Hindlimb muscle (tissue), 1 donor: Measurements from ENCODE around the gene PLIN4. TPM values are rescaled to one million over a fixed set of nuclear protein-coding genes. Genes with fewer than 3 reads are reported as not detected.
"Not testable (repeated sequence)": the region's sequence is repeated elsewhere in the genome, so short reads cannot be mapped to it uniquely, and the experiment has no call there.

Experiments
- DNase-seq: peaks from one replicate; pipeline ENCODE4 v3.0.0-alpha.2; 2013
- polyA plus RNA-seq: library from polyadenylated mRNA; unstranded; fragments of 120-200 nt; gene quantifications from one replicate; pipeline ENCODE4 v1.2.1, GENCODE V29; 2013; ENCODE audit not compliant: insufficient read length

PLIN4 gene
- polyA plus RNA-seq, 1 donor, result 8.8 TPM

DNA sequence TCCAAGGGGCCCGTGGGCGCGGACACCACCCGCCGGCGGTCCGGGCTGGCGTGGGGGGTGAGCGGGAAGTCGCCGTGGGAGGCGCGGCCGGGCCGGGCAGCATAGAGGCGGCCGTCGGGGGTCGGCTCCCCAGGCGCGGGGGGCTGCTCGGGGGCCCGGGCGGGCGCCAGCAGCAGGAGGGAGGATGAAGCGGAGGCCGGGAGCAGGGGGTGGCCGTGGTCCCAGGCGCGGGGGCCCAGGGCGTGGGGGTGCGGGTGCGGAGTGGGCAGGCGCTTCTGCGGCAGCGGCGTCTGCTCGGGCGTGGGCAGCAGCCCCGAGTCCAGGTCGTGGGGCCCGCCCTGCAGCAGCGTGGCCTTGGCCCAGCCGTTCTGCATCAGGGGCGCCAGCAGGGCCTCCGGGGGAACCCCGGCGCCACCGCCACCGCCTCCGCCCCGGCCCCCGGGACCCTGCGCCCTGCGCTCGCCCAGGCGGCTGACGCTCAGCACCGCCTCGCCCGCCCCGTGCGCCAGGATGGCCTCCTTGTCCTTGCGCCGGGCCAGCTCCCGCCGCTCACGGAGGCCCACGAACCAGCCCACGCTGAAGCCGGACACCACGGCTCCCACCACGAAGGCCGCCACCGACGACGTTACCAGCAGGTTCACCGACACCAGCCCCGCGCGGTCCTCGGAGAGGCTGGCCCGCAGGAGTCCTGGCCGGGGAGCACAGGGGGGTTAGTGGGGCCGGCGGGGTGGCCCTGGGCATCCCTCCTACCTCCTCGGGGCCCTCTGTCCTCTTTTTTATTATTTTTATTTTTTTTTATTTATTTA lies 25.8 kb upstream of the PLIN4 start:
- DNase-seq, result no peak

DNA sequence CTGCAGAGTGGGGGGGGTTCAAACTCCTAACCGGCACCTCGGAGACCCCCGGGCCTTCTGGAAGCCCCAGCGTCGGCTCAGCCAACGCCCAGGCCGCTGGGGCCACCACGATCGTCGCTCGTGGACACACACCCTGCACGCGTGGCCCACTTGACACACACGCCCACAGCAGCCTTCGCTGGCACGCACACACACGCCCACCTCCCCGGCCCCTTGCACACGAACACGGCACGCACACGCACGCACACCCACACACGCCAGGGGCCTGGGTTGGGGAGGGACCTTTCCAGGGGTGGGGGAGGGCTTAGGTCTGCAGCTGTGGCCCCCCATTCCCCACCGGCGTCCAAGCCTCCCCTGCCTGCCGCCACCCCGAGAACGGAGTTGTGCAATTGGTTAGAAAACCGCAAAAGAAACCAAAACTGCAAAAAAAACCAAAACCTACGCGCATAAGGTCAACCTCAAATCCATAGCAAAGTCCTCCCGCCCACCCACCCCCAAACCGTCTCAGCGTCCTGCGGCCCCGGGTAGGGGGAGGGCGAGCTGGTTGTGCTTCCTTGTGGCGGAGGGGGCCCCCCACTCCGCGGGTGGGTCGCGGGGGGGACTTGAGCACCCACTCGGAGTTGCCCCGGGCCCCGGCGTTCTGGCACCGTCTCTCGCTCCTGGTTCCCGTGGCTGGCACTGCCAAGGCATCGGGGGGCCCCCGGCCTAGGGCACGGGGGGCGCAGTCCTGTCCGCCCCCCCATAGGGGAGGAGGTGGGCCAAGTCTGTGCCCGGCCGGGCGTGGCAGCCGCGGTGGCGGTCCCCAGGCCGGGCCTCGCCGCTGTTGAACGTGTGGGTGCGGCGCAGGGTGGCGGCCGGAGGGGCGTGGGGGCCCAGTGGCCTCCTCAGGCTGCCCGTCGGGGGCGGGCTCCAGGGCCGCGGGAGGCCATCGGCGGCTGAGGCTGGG lies 24.9 kb upstream of the PLIN4 start:
- DNase-seq, result no peak

DNA sequence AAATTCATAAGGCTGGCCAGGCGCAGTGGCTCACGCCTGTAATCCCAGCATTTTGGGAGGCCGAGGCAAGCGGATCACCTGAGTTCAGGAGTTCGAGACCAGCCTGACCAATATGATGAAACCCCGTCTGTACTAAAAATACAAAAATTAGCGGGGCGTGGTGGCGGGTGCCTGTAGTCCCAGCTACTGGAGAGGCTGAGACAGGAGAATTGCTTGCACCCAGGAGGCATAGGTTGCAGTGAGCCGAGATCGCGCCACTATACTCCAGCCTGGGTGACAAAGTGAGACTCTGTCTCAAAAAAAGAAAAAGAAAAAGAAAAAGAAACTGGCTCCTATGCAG lies 23.5 kb upstream of the PLIN4 start:
- DNase-seq, result not testable (repeated sequence)

DNA sequence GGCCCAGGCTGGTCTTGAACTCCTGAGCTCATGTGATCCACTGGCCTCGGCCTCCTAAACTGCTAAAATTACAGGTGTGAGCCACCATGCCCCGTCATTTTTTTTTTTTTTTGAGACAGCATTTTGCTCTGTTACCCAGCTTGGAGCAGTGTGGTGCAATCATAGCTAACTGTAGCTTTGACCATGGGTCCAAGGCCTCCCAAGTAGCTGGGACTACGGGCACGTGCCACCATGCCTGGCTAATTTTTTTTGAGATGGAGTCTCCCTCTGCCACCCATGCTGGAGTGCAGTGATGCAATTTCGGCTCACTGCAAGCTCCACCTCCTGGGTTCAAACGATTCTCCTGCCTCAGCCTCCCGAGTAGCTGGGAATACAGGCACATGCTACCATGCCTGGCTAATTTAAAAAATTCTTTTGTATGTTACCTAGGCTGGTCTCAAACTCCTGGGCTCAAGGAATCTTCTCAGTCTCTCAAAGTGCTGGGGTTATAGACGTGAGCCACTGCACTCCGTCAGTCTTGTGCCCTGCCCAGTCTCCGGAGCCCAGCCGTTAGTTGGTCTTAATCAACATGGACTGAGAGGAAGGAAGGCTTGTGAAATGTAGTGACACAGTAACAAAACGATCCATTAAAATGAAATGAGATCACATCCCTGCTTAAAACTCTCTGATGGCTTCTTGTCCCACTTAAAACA lies 23.0 kb upstream of the PLIN4 start:
- no peak for DNase-seq

DNA sequence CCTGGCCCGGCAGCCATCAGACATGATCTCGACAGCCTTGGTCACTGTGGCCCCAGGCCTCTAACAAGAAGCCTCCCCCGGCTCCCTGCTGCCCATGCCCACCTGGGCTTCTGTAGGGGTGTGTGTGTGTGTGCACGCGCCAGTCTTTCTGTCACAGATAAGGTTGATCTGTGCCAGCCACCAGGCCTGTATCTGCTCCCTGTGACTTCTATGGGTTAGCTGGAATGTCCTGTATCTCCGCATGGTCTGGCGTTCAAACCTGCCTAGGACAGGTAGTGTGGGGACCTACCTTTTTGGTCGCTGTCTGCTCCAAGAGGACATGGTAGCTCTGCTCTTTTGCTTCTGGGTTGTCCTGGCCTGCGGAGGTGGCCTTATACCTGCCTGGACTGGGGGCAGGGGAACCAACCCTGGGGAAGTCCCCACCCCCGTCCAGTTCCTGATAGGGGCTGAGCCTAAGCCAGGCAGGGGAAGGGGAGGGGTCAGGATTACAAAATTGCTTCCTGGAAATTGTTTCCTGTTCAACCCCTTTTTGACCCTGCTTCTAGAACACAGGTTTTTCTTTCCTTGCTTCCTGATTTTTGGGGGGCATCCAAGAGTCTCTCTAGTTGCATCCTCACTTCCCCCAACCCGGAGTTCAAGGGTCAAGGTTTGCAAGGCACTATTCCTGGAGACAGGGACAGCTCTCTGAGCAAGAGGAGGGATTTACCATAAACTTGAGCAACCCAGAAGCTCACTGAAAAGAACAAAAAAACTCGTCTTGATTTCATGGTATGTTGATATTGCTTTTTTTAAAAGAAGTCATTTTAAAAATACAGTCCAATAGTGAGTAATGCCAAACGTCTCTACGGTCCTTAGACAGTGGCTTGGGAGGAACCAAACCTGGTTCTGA lies 21.7 kb upstream of the PLIN4 start, which contains the start of gene LRG1:
TSS of gene LRG1 (minus strand) at position 344 of the 889 bp plus-strand sequence. CDS start at position 321, 23 bp downstream.
- DNase-seq, result no peak

DNA sequence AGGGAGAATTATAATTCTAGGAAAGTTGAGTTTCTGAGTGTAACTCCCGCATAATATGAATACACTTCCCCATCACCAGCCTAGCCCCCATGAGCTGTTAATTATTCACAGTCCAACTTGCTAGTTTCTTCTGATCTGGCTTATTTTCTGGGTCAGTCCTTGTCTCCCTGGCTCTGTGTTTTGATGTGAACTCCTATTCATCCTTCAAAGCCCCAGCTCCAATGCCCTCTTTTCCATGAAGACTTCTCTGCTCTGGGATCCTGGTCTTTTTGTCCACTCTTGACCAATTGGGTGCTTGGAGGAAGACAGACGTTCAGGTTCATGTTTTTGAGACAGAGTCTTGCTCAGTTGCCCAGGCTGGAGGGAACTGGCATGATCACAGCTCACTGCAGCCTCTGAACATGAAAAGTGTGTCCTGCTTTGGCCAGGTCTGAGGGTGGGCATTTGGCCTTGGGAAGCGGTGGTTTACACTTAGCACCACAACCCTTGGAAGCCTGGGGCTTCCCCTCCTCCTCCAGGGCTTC lies 20.9 kb upstream of the PLIN4 start:
- no peak for DNase-seq

DNA sequence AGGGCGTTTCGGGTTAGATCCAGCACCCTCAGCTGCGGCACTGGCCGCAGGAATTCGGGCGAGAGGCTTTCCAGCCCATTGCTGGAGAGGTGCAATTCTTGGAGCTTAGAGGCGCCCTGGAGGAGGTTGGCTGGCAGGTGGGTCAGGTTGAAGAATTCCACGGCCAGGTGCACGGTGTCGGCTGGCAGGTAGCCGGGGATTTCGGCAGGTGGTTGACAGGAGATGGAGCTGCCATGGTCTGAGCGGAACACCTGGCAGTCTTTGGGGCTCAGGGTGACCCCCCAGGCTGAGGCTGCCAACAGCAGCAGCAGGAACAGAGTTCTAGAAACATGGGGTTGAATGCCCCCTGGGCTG lies 20.3 kb upstream of the PLIN4 start:
- no peak for DNase-seq

DNA sequence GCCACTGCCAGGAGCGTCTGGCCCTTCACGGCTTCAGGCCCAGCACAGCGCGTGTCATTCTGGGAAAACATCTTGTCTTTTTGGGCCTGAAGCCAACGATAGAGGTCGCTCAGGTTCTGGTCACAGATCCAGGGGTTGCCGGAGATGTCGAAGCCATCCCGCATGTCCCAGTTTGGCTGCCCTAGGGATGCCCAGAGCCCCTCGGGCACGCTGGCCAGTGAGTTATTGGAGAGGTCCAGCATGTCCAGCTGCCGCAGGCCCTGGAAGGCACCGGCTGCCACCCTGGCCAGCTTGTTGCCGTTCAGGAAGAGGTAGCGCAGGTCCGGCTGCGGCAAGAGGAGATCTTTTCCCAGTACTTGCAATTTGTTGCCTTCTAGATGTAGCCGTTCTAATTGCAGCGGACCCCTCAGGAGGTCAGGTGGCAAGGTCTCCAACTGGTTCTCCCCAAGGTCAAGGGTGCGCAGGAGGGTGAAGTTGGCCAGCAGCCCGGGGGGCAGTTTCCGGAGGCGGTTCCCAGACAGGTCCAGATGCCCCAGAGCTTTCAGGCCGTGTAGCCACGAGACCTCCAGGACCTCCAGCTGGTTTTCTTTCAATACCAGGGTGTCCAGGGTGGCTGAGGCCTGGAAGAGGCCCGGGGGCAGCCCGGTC lies 19.8 kb upstream of the PLIN4 start:
- no peak for DNase-seq

DNA sequence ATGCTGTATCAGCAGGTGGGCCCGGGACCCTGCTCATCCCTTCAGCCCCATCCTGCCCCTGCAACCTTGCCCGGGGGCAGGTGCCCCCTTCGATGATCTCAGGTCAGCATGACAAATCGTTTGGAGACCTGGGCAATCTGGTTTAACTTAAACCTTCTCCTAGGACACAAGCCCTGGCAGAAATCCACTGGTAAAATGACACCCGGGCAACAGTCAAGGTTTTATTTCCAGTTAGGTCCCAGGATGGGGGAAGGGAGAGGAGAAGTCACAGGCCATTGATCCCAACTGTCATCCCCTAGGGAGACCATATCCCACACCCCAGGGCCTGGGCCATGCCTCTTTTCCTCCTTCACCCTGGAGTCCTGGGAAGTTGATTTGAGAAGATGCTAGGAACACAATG lies 18.5 kb upstream of the PLIN4 start:
- DNase-seq, result no peak

DNA sequence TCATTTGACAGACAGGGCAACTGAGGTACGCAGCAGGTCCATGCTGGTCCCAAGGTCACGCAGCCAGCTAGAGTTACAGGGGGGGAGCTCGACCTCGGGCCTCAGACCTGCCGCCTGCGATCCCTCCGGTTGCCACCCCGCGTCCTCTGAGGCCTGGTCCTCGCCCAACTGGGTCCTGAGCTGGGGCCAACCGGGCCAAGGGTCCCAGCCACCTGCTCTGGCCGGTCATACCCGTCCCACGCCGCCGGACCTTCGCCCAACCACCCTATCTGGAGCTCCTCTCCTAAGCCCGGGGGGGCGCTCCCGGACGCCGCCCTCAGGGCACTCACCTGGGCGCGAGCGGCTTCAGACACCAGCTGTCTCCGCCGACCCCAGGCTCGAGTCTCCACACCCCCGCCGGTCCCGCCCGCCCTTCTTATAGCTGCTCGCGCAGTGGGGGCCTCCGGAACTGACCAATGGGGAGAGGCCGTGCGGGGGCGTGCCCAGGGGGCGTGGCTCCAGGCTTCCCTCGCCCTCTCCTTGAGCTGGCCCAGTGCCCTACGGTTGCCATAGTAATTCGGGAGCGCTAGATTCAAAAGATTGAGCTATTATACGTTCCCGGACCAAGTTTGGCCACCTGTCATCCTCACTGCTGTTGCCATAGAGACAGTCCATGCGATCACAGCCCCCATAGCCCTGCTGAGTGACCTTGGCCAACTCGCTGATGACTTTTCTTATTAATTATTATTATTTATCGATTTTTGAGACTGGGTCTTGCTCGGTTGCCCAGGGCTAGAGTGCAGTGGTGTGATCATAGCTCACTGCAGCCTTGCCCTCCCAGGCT lies 16.8 kb upstream of the PLIN4 start, which contains the start of gene PLIN5:
TSS of gene PLIN5 (minus strand) at position 389 of the 823 bp plus-strand sequence. CDS start 1,150 bp downstream, outside the sequence.
- DNase-seq, result peak; percentile 43

DNA sequence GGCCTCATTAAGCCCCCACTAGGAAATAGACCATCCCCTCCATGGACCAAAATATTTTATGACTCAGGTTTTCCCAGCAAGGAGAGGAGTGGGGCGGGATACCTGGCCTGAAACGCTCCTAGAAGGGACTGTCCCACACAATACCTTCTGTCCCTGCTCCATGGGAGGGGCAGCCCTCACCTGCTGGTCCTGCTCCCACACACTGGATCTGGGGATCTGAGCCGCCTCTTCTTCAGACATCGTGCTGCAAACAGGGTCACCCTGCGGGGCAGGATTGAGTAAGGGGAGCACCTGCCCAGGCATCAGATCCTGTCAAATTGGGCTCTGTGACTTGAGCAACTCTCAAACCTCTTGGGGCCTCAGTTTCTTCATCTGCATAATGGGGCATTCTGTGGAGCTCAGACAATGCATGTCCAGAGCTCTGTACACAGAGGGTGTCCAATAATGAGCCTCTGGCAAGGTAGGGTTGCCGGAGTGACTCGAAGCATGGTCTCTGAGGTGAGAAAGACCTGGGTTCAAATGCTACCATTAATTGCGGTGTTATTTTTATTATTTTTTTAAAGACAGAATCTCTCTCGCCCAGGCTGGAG lies 15.6 kb upstream of the PLIN4 start:
- no peak for DNase-seq

DNA sequence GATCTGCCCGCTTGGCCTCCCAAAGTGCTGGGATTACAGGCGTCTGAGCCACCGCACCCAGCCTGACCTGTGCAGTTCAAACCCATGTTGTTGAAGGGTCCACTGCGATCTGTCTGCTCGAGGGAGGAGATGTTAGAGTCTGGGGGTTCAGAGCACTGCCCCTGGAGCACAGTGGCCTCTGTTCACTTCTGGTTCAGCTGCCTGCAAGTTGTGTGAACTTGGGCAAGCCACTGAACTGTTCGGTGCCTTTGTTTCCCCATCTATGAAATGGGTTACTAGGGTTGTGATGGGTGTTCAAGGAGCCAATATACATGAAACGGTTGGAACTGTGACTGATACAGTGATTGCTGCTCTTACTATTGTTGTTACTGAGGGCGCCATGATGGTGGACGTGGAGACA lies 15.0 kb upstream of the PLIN4 start:
- DNase-seq, result no peak

DNA sequence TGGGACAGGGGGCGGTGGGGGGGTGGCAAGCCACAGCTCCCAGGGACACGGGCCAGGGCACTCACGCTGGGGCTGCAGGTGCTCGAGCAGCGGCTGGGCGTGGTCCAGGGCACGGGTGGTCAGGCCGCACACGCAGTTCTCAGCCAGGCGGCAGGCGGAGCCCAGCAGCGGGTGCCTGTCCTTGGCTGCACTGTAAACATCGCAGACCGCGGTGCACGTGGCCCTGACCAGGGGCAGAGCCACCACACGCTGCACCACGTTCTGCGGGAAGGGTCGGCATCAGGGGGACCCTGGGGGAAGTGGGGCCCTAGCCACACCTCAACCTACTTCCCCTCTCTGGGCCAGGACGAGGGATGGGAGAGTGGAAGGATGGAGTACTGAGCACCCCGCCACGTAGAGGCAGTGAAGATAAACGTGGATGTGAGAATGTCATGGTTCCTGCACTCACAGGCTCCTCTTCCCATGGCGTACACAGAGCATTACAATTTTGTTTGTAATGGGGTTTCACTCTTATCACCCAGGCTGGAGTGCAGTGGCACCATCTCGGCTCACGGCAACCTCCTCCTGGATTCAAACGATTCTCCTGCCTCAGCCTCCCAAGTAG lies 13.4 kb upstream of the PLIN4 start:
- no peak for DNase-seq

DNA sequence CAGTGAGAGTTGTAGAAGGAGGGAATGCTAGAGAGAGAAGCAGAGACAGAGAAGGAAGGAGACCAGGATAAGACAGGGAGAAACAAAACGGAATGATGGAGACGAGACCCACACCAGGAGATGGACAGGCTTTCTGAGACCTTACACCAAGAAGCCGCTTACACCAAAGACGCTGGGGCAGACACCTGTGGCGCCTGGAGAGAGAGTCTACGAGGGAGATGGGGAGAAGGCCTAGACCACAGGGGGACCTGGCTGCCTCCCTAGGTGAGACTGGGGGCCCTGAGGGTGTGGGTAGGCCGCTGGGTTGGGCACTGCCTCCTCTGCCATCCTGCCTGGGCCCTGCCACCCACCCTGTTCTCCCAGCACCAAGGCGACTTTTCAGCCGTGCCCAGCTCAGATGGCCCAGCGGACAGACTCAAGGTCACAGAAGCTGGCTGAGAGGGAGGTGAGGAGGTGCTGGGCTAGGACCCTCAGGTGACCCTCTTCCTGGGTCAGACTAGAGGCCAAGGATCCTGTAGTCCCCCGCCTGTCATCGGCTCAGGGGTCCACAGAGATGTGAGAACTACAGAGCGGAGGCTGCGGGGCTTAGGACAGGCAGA lies 11.7 kb upstream of the PLIN4 start:
- DNase-seq, result no peak

DNA sequence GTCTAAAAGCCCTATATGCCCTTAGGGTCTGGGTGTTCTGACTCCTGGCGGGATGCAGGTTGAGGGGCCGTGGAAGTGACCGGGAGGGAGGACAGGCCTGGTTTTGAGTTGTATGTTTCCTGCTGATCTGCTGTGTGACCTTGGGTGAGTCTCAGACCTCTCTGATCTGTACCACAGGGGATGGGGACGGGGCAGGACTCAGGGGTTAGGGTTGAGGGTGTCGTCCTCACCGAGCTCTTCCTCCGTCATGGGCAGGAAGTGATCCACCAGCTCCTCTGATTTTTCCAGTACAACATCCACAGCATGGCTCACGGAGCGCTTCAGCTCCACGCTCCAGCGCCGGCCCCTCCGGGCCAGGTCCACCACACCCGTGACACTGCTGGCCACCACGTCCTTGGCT lies 10.6 kb upstream of the PLIN4 start:
- DNase-seq, result no peak

DNA sequence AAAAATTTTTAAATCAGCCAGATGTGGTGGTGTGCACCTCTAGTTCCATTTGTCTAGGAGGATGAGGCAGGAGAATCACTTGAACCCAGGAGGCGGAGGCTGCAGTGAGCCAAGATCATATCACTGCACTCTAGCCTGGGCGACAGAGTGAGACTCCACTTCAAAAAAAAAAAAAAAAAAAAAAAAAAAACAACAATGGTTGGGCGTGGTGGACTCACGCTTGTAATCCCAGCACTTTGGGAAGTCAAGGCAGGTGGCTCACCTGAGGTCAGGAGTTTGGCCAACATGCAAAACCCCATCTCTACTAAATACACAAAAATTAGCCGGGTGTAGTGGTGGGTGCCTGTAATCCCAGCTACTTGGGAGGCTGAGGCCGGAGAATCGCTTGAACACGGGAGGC lies 9.1 kb upstream of the PLIN4 start:
- DNase-seq, result not testable (repeated sequence)

DNA sequence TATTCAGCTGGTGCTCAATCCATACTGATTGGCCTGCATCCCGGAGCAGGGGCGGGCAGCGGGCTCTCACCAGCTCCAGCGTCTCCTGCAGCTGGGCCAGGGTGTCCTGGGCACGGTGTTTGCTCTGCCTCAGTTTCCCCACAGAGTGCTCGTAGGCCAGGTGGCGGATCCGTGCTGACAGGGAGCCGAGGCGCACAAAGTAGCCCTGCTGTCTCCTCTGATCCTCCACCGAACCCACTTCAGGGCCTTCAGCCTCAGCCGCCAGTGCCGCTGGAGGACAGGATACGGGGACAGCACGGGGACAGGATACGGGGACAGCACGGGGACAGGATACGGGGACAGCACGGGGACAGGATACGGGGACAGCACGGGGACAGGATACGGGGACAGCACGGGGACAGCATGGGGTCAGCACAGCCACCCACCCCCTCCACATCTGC lies 7.3 kb upstream of the PLIN4 start:
- DNase-seq, result no peak

DNA sequence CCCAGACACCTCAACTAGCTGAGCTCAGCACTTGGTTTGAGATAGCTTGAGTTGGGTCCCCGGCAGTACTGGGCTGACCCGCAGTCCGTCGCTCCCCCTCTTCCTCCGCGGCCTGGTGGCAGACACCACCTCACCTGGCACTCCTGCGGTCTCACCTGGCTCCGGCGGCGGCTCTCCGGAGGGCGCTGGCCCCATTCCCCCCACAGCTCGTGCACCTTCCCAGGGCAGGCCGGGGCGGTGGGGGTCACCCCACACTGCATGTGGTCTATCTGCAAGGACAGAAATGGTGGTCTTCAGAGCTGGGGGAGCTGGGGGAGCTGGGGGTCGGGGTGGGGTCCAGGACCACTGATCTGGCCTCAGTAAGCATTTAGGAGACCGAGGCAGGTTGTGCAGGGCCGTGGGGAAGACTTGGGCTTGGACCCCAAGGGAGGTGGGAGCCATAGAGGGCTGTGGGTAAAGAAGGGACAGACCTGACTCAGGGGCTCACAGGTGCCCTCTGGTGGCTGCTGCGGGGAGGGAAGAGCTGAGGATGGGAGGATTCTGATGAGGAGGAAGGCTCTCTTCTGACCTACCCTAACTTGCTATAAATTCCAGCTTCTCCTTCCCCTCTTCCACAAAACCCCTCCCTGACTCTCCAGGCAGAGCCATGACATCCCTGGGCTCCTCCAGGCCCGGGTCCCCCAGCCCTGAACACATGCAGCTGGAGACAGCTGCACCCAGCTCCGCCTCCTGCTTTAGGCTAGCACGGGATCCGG lies 6.7 kb upstream of the PLIN4 start:
- no peak for DNase-seq
